GM12878 (cell line): Measurements from ENCODE around the gene UBL4A. TPM values are rescaled to one million over a fixed set of nuclear protein-coding genes. Genes with fewer than 3 reads are reported as not detected.

Source experiments
- ATF7 ChIP-seq: fragments of 450-650 bp; IDR thresholded peaks from 2 replicates; pipeline ENCODE4 v1.6.1; 2016; ENCODE audit warnings: low read depth, mild to moderate bottlenecking
- BACH1 ChIP-seq: fragments of 450-650 bp; IDR thresholded peaks from 2 replicates; pipeline ENCODE4 v1.6.1; 2017; ENCODE audit warnings: mild to moderate bottlenecking, borderline replicate concordance
- BHLHE40 ChIP-seq, 2 experiments: fragments of 450-650 bp in 1 of 2; IDR thresholded peaks; 2 replicates each; pipeline ENCODE4 v1.6.1; 2011 to 2017; ENCODE audit warnings: low read depth in 2 of 2, borderline replicate concordance in 1 of 2, improper control_type of control experiment in 1 of 2, low read length in 1 of 2, mild to moderate bottlenecking in 1 of 2
- CBX3 ChIP-seq: fragments of 200-600 bp; sonication (generic); IDR thresholded peaks from 2 replicates; pipeline ENCODE4 v1.6.1; 2016; ENCODE audit warnings: low read depth, borderline replicate concordance
- CREM ChIP-seq: IDR thresholded peaks from 2 replicates; pipeline ENCODE4 v1.6.1; 2014; ENCODE audit warnings: antibody characterized with exemption, low read depth
- DPF2 ChIP-seq: fragments of 450-650 bp; IDR thresholded peaks from 2 replicates; pipeline ENCODE4 v1.6.1; 2017; ENCODE audit warnings: mild to moderate bottlenecking
- ELK1 ChIP-seq: IDR thresholded peaks from 2 replicates; pipeline ENCODE4 v1.6.1; 2012; ENCODE audit warnings: low read depth, low read length, improper control_type of control experiment
- GABPA ChIP-seq: IDR thresholded peaks from 2 replicates; pipeline ENCODE4 v1.6.1; 2014; ENCODE audit warnings: antibody characterized with exemption, low read depth, mild to moderate bottlenecking, inconsistent platforms
- GATAD2B ChIP-seq: fragments of 450-650 bp; conservative IDR thresholded peaks from 2 replicates; pipeline ENCODE4 v1.6.1; 2017; ENCODE audit warnings: low read depth, mild to moderate bottlenecking, moderate library complexity
- HDGF ChIP-seq: fragments of 450-650 bp; IDR thresholded peaks from 2 replicates; pipeline ENCODE4 v1.6.1; 2016; ENCODE audit warnings: antibody characterized with exemption
- IRF4 ChIP-seq: IDR thresholded peaks from 2 replicates; pipeline ENCODE4 v1.6.1; 2011; ENCODE audit warnings: low read depth, low read length
- MEF2B ChIP-seq: fragments of 450-650 bp; IDR thresholded peaks from 2 replicates; pipeline ENCODE4 v1.6.1; 2018; ENCODE audit warnings: mild to moderate bottlenecking, moderate library complexity; ENCODE audit not compliant: partially characterized antibody, poor library complexity, severe bottlenecking
- MTA3 ChIP-seq: IDR thresholded peaks from 2 replicates; pipeline ENCODE4 v1.6.1; 2012; ENCODE audit warnings: low read length, inconsistent platforms, borderline replicate concordance
- NR2C1 ChIP-seq: fragments of 450-650 bp; IDR thresholded peaks from 2 replicates; pipeline ENCODE4 v1.6.1; 2017; ENCODE audit warnings: antibody characterized with exemption, mild to moderate bottlenecking, moderate library complexity
- RB1 ChIP-seq: fragments of 450-650 bp; formaldehyde crosslinking; IDR thresholded peaks from 2 replicates; pipeline ENCODE4 v1.6.1; 2017; ENCODE audit warnings: mild to moderate bottlenecking, borderline replicate concordance
- SIX5 ChIP-seq: IDR thresholded peaks from 2 replicates; pipeline ENCODE4 v1.6.1; 2011; ENCODE audit warnings: mild to moderate bottlenecking, low read depth, low read length, moderate library complexity; ENCODE audit not compliant: severe bottlenecking
- SRF ChIP-seq, 2 experiments: IDR thresholded peaks; 2 replicates each; pipeline ENCODE4 v1.6.1; 2011; ENCODE audit warnings: low read depth in 2 of 2, low read length in 2 of 2, mild to moderate bottlenecking in 1 of 2, moderate library complexity in 1 of 2
- STAT3 ChIP-seq: IDR thresholded peaks from 2 replicates; pipeline ENCODE4 v1.6.1; 2011; ENCODE audit warnings: low read depth, low read length, improper control_type of control experiment
- ZNF217 ChIP-seq: fragments of 450-650 bp; IDR thresholded peaks from 2 replicates; pipeline ENCODE4 v1.6.1; 2017; ENCODE audit warnings: antibody characterized with exemption, mild to moderate bottlenecking
- ZNF687 ChIP-seq: fragments of 450-650 bp; IDR thresholded peaks from 2 replicates; pipeline ENCODE4 v1.6.1; 2017; ENCODE audit warnings: mild to moderate bottlenecking, moderate library complexity
- polyA plus RNA-seq, 11 experiments: library from polyadenylated mRNA; depleted of rRNA in 4 of 11; unstranded in 6 of 11; stranded (reverse) in 5 of 11; fragments of >200 nt; fragmentation: Nextera tagmentation in 4 of 11; fragmentation: Illumina TruSeq in 1 of 11; extraction: Ambion mirVana in 4 of 11; extraction: Trizol in 1 of 11; gene quantifications; 1 replicate in 1 of 11; 2 replicates in 10 of 11; pipeline versions ENCODE4 v1.2.1 to v1.2.3, GENCODE V29; 2011 to 2016; ENCODE audit warnings: inconsistent platforms in 2 of 11, missing spikeins in 2 of 11, low read depth in 1 of 11
- total RNA-seq, 4 experiments: library from RNA; depleted of rRNA in 3 of 4; stranded (reverse); fragments of >200 nt in 3 of 4; fragmentation: Illumina TruSeq in 1 of 4; extraction: Trizol in 1 of 4; gene quantifications; 2 replicates each; pipeline versions ENCODE4 v1.2.1 to v1.2.3, GENCODE V29; 2013 to 2021
- TF ChIP-seq, protein P1 (sequence below): fragments of 450-650 bp; IDR thresholded peaks from 2 replicates; pipeline ENCODE4 v1.6.1; 2014; ENCODE audit warnings: mild to moderate bottlenecking
- TF ChIP-seq, protein P2 (sequence below): fragments of 450-650 bp; formaldehyde crosslinking; IDR thresholded peaks from 2 replicates; pipeline ENCODE4 v1.4.0; 2022; ENCODE audit warnings: mild to moderate bottlenecking, moderate library complexity

The UBL4A gene
- total and polyA plus RNA-seq, 10 of the 15 experiments (the other 5 are each of a cell fraction or from before 2014, with no cell fraction given) = 4.2 to 49.9 (median 34.0) TPM

- TF ChIP-seq GABPA = no peak
- no peak for TF ChIP-seq STAT3
- TF ChIP-seq MTA3 = no peak
- TF ChIP-seq CBX3 = no peak
- TF ChIP-seq DPF2 = no peak
- TF ChIP-seq ZNF687 = no peak
- TF ChIP-seq NR2C1 = 0 out of 2 replicates have a peak, but pooled peaks have one; percentile 19
- peak; percentile 82 to 97 for TF ChIP-seq BHLHE40 (IDR thresholded peaks at IDR 0.05; ENCODE audit: borderline replicate concordance in 1 of 2, low read depth in 2 of 2, low read length in 1 of 2)
- TF ChIP-seq SRF (IDR thresholded peaks at IDR 0.05; ENCODE audit: low read depth in 2 of 2, low read length in 2 of 2) = no peak
- no peak for TF ChIP-seq CREM
- no peak for TF ChIP-seq SIX5
- TF ChIP-seq, protein P1, sequence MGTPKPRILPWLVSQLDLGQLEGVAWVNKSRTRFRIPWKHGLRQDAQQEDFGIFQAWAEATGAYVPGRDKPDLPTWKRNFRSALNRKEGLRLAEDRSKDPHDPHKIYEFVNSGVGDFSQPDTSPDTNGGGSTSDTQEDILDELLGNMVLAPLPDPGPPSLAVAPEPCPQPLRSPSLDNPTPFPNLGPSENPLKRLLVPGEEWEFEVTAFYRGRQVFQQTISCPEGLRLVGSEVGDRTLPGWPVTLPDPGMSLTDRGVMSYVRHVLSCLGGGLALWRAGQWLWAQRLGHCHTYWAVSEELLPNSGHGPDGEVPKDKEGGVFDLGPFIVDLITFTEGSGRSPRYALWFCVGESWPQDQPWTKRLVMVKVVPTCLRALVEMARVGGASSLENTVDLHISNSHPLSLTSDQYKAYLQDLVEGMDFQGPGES = no peak
- TF ChIP-seq BACH1 = 0 out of 2 replicates have a peak, but pooled peaks have one; percentile 32
- no peak for TF ChIP-seq MEF2B
- TF ChIP-seq, protein P2, sequence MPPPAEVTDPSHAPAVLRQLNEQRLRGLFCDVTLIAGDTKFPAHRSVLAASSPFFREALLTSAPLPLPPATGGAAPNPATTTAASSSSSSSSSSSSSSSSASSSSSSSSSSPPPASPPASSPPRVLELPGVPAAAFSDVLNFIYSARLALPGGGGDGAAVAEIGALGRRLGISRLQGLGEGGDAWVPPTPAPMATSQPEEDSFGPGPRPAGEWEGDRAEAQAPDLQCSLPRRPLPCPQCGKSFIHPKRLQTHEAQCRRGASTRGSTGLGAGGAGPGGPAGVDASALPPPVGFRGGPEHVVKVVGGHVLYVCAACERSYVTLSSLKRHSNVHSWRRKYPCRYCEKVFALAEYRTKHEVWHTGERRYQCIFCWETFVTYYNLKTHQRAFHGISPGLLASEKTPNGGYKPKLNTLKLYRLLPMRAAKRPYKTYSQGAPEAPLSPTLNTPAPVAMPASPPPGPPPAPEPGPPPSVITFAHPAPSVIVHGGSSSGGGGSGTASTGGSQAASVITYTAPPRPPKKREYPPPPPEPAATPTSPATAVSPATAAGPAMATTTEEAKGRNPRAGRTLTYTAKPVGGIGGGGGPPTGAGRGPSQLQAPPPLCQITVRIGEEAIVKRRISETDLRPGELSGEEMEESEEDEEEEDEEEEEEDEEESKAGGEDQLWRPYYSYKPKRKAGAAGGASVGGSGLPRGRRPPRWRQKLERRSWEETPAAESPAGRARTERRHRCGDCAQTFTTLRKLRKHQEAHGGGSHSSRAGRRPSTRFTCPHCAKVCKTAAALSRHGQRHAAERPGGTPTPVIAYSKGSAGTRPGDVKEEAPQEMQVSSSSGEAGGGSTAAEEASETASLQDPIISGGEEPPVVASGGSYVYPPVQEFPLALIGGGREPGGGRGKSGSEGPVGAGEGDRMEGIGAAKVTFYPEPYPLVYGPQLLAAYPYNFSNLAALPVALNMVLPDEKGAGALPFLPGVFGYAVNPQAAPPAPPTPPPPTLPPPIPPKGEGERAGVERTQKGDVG = no peak
- no peak for TF ChIP-seq RB1
- TF ChIP-seq IRF4 = no peak
- TF ChIP-seq GATAD2B = no peak
- TF ChIP-seq ATF7 = no peak
- TF ChIP-seq ELK1 = no peak
- TF ChIP-seq HDGF = no peak
- no peak for TF ChIP-seq ZNF217
These were observed 28.1 kb downstream of the UBL4A start, which contains the start of gene PLXNA3 (continued) for GRCh38 chrX:154458116-154458953.
